ENCODE results near the gene F11. TPM values are rescaled to one million over a fixed set of nuclear protein-coding genes. Genes with fewer than 3 reads are reported as not detected.

Gene F11
- total and polyA plus RNA-seq, 9 of the 15 experiments (the other 6 are each of a cell fraction or from before 2014, with no cell fraction given) = not detected

DNA sequence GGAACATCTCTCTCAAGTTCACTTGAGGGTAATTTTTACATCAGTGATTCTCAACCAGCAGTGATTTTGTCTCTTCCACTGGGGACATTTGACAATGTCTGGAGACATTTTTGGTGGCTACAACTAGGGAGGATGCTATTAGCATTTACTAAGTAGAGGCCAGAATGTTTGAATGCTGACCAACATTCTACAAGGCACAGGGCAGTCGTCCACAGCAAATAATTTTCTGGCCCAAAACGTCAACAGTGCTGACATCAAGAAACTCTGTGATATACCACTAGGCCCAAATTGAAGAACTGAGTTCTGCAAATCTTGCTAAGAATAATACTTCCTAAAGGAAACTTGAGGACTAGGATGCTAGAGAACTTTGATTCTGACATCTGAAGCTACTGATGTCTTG lies 31.6 kb upstream of the F11 start (continued):
- TF ChIP-seq, protein P1, sequence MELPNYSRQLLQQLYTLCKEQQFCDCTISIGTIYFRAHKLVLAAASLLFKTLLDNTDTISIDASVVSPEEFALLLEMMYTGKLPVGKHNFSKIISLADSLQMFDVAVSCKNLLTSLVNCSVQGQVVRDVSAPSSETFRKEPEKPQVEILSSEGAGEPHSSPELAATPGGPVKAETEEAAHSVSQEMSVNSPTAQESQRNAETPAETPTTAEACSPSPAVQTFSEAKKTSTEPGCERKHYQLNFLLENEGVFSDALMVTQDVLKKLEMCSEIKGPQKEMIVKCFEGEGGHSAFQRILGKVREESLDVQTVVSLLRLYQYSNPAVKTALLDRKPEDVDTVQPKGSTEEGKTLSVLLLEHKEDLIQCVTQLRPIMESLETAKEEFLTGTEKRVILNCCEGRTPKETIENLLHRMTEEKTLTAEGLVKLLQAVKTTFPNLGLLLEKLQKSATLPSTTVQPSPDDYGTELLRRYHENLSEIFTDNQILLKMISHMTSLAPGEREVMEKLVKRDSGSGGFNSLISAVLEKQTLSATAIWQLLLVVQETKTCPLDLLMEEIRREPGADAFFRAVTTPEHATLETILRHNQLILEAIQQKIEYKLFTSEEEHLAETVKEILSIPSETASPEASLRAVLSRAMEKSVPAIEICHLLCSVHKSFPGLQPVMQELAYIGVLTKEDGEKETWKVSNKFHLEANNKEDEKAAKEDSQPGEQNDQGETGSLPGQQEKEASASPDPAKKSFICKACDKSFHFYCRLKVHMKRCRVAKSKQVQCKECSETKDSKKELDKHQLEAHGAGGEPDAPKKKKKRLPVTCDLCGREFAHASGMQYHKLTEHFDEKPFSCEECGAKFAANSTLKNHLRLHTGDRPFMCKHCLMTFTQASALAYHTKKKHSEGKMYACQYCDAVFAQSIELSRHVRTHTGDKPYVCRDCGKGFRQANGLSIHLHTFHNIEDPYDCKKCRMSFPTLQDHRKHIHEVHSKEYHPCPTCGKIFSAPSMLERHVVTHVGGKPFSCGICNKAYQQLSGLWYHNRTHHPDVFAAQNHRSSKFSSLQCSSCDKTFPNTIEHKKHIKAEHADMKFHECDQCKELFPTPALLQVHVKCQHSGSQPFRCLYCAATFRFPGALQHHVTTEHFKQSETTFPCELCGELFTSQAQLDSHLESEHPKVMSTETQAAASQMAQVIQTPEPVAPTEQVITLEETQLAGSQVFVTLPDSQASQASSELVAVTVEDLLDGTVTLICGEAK (IDR thresholded peaks at IDR 0.05) = no peak
- TF ChIP-seq, protein P1 (CRISPR knock-in tag; IDR thresholded peaks at IDR 0.05) = no peak
- TF ChIP-seq, protein P2, sequence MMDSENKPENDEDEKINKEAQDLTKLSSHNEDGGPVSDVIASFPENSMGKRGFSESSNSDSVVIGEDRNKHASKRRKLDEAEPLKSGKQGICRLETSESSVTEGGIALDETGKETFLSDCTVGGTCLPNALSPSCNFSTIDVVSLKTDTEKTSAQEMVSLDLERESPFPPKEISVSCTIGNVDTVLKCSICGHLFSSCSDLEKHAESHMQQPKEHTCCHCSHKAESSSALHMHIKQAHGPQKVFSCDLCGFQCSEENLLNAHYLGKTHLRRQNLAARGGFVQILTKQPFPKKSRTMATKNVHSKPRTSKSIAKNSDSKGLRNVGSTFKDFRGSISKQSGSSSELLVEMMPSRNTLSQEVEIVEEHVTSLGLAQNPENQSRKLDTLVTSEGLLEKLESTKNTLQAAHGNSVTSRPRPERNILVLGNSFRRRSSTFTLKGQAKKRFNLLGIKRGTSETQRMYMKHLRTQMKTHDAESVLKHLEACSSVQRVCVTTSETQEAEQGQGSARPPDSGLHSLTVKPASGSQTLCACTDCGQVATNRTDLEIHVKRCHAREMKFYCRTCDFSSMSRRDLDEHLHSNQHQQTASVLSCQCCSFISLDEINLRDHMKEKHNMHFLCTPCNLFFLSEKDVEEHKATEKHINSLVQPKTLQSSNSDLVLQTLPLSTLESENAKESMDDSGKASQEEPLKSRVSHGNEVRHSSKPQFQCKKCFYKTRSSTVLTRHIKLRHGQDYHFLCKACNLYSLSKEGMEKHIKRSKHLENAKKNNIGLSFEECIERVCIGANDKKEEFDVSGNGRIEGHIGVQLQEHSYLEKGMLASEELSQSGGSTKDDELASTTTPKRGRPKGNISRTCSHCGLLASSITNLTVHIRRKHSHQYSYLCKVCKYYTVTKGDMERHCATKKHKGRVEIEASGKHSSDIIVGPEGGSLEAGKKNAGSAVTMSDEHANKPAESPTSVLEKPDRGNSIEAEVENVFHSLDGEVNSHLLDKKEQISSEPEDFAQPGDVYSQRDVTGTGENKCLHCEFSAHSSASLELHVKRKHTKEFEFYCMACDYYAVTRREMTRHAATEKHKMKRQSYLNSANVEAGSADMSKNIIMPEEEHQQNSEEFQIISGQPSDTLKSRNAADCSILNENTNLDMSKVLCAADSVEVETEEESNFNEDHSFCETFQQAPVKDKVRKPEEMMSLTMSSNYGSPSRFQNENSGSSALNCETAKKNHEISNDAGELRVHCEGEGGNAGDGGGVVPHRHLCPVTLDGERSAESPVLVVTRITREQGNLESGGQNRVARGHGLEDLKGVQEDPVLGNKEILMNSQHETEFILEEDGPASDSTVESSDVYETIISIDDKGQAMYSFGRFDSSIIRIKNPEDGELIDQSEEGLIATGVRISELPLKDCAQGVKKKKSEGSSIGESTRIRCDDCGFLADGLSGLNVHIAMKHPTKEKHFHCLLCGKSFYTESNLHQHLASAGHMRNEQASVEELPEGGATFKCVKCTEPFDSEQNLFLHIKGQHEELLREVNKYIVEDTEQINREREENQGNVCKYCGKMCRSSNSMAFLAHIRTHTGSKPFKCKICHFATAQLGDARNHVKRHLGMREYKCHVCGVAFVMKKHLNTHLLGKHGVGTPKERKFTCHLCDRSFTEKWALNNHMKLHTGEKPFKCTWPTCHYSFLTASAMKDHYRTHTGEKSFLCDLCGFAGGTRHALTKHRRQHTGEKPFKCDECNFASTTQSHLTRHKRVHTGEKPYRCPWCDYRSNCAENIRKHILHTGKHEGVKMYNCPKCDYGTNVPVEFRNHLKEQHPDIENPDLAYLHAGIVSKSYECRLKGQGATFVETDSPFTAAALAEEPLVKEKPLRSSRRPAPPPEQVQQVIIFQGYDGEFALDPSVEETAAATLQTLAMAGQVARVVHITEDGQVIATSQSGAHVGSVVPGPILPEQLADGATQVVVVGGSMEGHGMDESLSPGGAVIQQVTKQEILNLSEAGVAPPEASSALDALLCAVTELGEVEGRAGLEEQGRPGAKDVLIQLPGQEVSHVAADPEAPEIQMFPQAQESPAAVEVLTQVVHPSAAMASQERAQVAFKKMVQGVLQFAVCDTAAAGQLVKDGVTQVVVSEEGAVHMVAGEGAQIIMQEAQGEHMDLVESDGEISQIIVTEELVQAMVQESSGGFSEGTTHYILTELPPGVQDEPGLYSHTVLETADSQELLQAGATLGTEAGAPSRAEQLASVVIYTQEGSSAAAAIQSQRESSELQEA (IDR thresholded peaks at IDR 0.05; ENCODE audit: low read depth) = no peak
- TF ChIP-seq, protein P3, sequence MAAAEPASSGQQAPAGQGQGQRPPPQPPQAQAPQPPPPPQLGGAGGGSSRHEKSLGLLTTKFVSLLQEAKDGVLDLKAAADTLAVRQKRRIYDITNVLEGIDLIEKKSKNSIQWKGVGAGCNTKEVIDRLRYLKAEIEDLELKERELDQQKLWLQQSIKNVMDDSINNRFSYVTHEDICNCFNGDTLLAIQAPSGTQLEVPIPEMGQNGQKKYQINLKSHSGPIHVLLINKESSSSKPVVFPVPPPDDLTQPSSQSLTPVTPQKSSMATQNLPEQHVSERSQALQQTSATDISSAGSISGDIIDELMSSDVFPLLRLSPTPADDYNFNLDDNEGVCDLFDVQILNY (CRISPR knock-in tag; IDR thresholded peaks at IDR 0.05) = no peak
- no peak for TF ChIP-seq ZNF76 (CRISPR knock-in tag; IDR thresholded peaks at IDR 0.05; ENCODE audit: borderline replicate concordance)
